Ishikawa (cell line): ENCODE data around the gene TMEM94.

Experiments
- CEBPB ChIP-seq: IDR thresholded peaks from 2 replicates; pipeline ENCODE4 v1.6.1; 2012
- CREB1 ChIP-seq: IDR thresholded peaks from 2 replicates; pipeline ENCODE4 v1.6.1; 2012; ENCODE audit warnings: low read depth
- EGR1 ChIP-seq: IDR thresholded peaks from 2 replicates; pipeline ENCODE4 v1.6.1; 2012
- EP300 ChIP-seq: IDR thresholded peaks from 2 replicates; pipeline ENCODE4 v1.6.1; 2012; ENCODE audit warnings: borderline replicate concordance
- FOXM1 ChIP-seq: IDR thresholded peaks from 2 replicates; pipeline ENCODE4 v1.6.1; 2012; ENCODE audit warnings: low read depth, borderline replicate concordance
- MAX ChIP-seq: IDR thresholded peaks from 2 replicates; pipeline ENCODE4 v1.6.1; 2012
- NFIC ChIP-seq: IDR thresholded peaks from 2 replicates; pipeline ENCODE4 v1.6.1; 2012
- RAD21 ChIP-seq: IDR thresholded peaks from 2 replicates; pipeline ENCODE4 v1.6.1; 2012; ENCODE audit warnings: low read depth
- REST ChIP-seq: IDR thresholded peaks from 2 replicates; pipeline ENCODE4 v1.6.1; 2012; ENCODE audit warnings: low read depth, mild to moderate bottlenecking
- TAF1 ChIP-seq: IDR thresholded peaks from 2 replicates; pipeline ENCODE4 v1.6.1; 2012; ENCODE audit warnings: low read depth, mild to moderate bottlenecking
- TCF12 ChIP-seq: IDR thresholded peaks from 2 replicates; pipeline ENCODE4 v1.6.1; 2012; ENCODE audit warnings: low read depth
- TEAD4 ChIP-seq: IDR thresholded peaks from 2 replicates; pipeline ENCODE4 v1.6.1; 2012
- USF1 ChIP-seq: IDR thresholded peaks from 2 replicates; pipeline ENCODE4 v1.6.1; 2012
- YY1 ChIP-seq: IDR thresholded peaks from 2 replicates; pipeline ENCODE4 v1.6.1; 2012; ENCODE audit warnings: low read depth
- ZBTB7A ChIP-seq: IDR thresholded peaks from 2 replicates; pipeline ENCODE4 v1.6.1; 2012; ENCODE audit warnings: low read depth

The TMEM94 gene

GRCh38 chr17:75460295-75460694 lies 3.9 kb downstream of the TMEM94 start:
- no peak for TF ChIP-seq NFIC
- TF ChIP-seq USF1 = no peak
- no peak for TF ChIP-seq YY1
- TF ChIP-seq TCF12 = no peak
- no peak for TF ChIP-seq EP300

- no peak for TF ChIP-seq FOXM1
- TF ChIP-seq ZBTB7A = no peak
- TF ChIP-seq CREB1 = no peak
- no peak for TF ChIP-seq REST
- no peak for TF ChIP-seq EGR1
These were observed 7.2 kb downstream of the TMEM94 start for GRCh38 chr17:75463603-75464002.

GRCh38 chr17:75465039-75465438 lies 8.6 kb downstream of the TMEM94 start:
- TF ChIP-seq RAD21 (no peak), REST (no peak), TEAD4 (no peak), MAX (no peak), YY1 (no peak), USF1 (no peak), ZBTB7A (no peak), CREB1 (no peak), EGR1 (no peak), NFIC (no peak), TAF1 (no peak), EP300 (no peak), FOXM1 (no peak), TCF12 (no peak), CEBPB (no peak)

GRCh38 chr17:75468291-75468754 lies 11.9 kb downstream of the TMEM94 start:
- no peak for TF ChIP-seq ZBTB7A
- TF ChIP-seq EGR1 = no peak
- no peak for TF ChIP-seq TEAD4
- no peak for TF ChIP-seq TCF12
- no peak for TF ChIP-seq CREB1
- no peak for TF ChIP-seq EP300
- TF ChIP-seq TAF1 = no peak
- no peak for TF ChIP-seq USF1
- TF ChIP-seq YY1 = no peak
- TF ChIP-seq REST = no peak
- TF ChIP-seq FOXM1 = no peak
- TF ChIP-seq MAX = no peak
- no peak for TF ChIP-seq CEBPB
- no peak for TF ChIP-seq NFIC
- no peak for TF ChIP-seq RAD21

GRCh38 chr17:75468779-75469373 lies 12.4 kb downstream of the TMEM94 start:
- no peak for TF ChIP-seq CREB1
- no peak for TF ChIP-seq YY1
- no peak for TF ChIP-seq REST
- no peak for TF ChIP-seq NFIC
